Transverse colon (tissue), 4 donors: ENCODE data around the gene CNTNAP2. TPM values are rescaled to one million over a fixed set of nuclear protein-coding genes. Genes with fewer than 3 reads are reported as not detected.

Source experiments
- DNase-seq: peaks from one replicate; pipeline ENCODE4 v3.0.0-alpha.2; 2019
- H3K27ac ChIP-seq, 4 donors: fragments of 200-600 bp; sonication (generic); 2 replicates each; pipeline ENCODE4 v1.5.1; 2016 to 2018; ENCODE audit warnings: inconsistent platforms in 4 of 4
- H3K27me3 ChIP-seq: fragments of 200-600 bp; sonication (generic); 2 replicates; pipeline ENCODE4 v1.5.1; 2017; ENCODE audit warnings: inconsistent platforms
- H3K36me3 ChIP-seq, 4 donors: fragments of 200-600 bp; sonication (generic); 2 replicates each; pipeline ENCODE4 v1.5.1; 2017 to 2019; ENCODE audit warnings: inconsistent platforms in 4 of 4
- H3K4me1 ChIP-seq, 4 donors: fragments of 200-600 bp; sonication (generic); 2 replicates each; pipeline ENCODE4 v1.5.1; 2017 to 2020; ENCODE audit warnings: inconsistent platforms in 4 of 4
- H3K4me3 ChIP-seq, 4 donors: fragments of 200-600 bp; sonication (generic); 1 replicate in 1 of 4; 2 replicates in 3 of 4; pipeline versions ENCODE4 v1.5.1 to v1.6.1; 2017 to 2019; ENCODE audit warnings: inconsistent platforms in 4 of 4
- H3K9me3 ChIP-seq, 2 donors: fragments of 200-600 bp; sonication (generic); 2 replicates each; pipeline ENCODE4 v1.5.1; 2017 to 2019; ENCODE audit warnings: inconsistent platforms in 2 of 2
- CTCF ChIP-seq, 5 experiments: fragments of 200-600 bp in 3 of 5; fragments of 450-650 bp in 2 of 5; sonication (generic) in 3 of 5; IDR thresholded peaks; 1 replicate in 2 of 5; 2 replicates in 3 of 5; pipeline ENCODE4 v1.5.1; 2016 to 2017; ENCODE audit warnings: antibody characterized with exemption in 5 of 5, inconsistent platforms in 3 of 5, mild to moderate bottlenecking in 2 of 5, moderate library complexity in 1 of 5
- EP300 ChIP-seq: sonication (generic); formaldehyde crosslinking; IDR thresholded peaks from one replicate; pipeline ENCODE4 v1.6.1; 2017; ENCODE audit warnings: antibody characterized with exemption, low read depth
- POLR2A ChIP-seq: fragments of 450-650 bp; IDR thresholded peaks from one replicate; pipeline ENCODE4 v1.6.1; 2016; ENCODE audit warnings: antibody characterized with exemption, mild to moderate bottlenecking, moderate library complexity
- POLR2AphosphoS5 ChIP-seq, 3 donors: sonication (generic); formaldehyde crosslinking; IDR thresholded peaks; one replicate each; pipeline ENCODE4 v1.6.1; 2016; ENCODE audit warnings: antibody characterized with exemption in 3 of 3
- WGBS, 2 donors: methylation state at CpG; one replicate each; pipeline ENCODE4 v1.1.5; 2018; ENCODE audit warnings: low coverage in 1 of 2; 5-methylcytosine and 5-hydroxymethylcytosine counted together
- in situ Hi-C, 4 donors: fragments of 200-750 bp; cut with MboI; loops; one replicate each; pipeline versions ENCODE4 v1.15.0 to v1.15.1; 2017; ENCODE audit warnings: low sequenced_read_pairs in 3 of 4, low pct_ligation_motif_present in 1 of 4, low pct_unique_long_range_greater_than_20kb in 1 of 4
- intact Hi-C: fragments of 100-400 bp; cut with DNase I; formaldehyde crosslinking; loops from one replicate; pipeline ENCODE4 v1.15.1; 2023; ENCODE audit warnings: low total_unique reads
- total RNA-seq, 4 donors: library from RNA; depleted of rRNA; stranded (reverse); fragments of >200 nt; gene quantifications; one replicate each; pipeline ENCODE4 v1.1.0, GENCODE V29; 2016

CNTNAP2 gene
- total RNA-seq, 4 donors from 2014 or later, result 0.60 to 2.9 (median 2.4) TPM

DNA sequence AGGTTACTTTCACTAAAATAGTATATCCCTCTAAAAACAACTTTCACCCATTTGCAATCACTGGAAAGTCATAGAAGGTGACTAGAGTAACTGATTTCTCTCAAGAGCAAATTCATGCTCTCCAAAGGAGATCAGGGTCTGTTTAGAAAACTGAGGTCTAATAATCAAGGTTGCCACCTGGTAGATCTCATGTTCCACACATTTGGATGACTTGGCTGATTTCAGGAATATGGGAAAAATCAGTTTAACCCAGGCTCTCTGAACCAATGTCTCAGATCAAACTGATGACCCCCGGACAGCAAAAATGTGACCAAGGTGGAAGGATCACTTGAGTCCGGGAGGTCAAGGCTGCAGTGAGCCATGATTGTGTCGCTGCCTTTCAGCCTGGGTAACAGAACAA lies 1911.6 kb downstream of the CNTNAP2 start:
- no peak for TF ChIP-seq POLR2A
- no peak for TF ChIP-seq EP300
- TF ChIP-seq CTCF (IDR thresholded peaks at IDR 0.05), result no peak
- no peak for TF ChIP-seq POLR2AphosphoS5 (IDR thresholded peaks at IDR 0.05)
- Histone ChIP-seq H3K9me3 (no peaks in the 10 kb centered on the region), H3K36me3 (no peaks in the 10 kb centered on the region), H3K4me3 (no peak overlapping the region), H3K4me1 (no peaks in the 10 kb centered on the region), H3K27me3 (no peaks in the 10 kb centered on the region), H3K27ac (no peak overlapping the region)
- no peak for DNase-seq
- in situ Hi-C loops (no loop called here), intact Hi-C loops (no loop called here)
- 88% methylated on average over 3 of the region's 3 CpGs; no CpG with 5 or more reads in 1 of the 2 donors for WGBS, 2 donors

DNA sequence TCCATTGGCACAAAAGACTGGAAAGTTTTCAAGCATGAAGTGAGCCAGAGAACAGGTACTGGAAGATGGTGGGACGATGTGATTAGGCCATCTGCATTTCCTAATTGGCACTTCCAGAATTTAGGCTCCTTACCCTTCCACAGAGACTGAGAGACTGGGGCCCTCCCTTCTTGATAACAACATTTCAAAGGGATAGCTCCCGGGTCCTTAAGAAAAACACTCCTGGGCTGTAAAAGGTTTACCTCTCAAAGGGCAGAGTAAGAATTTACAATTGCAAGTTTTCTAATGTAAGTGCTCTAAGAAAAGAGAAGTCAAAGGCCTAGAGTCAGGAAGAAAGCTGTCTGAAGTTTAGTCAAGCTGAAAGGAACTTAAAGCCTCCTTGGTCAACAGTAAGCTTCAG lies 1914.4 kb downstream of the CNTNAP2 start:
- TF ChIP-seq EP300 (no peak), POLR2AphosphoS5 (IDR thresholded peaks at IDR 0.05) (no peak), CTCF (IDR thresholded peaks at IDR 0.05) (no peak), POLR2A (no peak)
- no peak for DNase-seq
- 60 to 72% methylated on average over 2 of the region's 2 CpGs for WGBS, 2 donors
- Histone ChIP-seq H3K4me1 (no peaks in the 10 kb centered on the region), H3K4me3 (no peak overlapping the region), H3K27ac (no peak overlapping the region), H3K27me3 (no peaks in the 10 kb centered on the region), H3K9me3 (no peaks in the 10 kb centered on the region), H3K36me3 (no peaks in the 10 kb centered on the region)
- intact Hi-C loops (no loop called here), in situ Hi-C loops (no loop called here)

GRCh38 chr7:148031811-148032210 lies 1915.2 kb downstream of the CNTNAP2 start:
- WGBS, 2 donors, result 75 to 79% methylated on average over 2 to 8 of the region's 8 CpGs
- H3K4me1 ChIP-seq, result no peaks in the 10 kb centered on the region

DNA sequence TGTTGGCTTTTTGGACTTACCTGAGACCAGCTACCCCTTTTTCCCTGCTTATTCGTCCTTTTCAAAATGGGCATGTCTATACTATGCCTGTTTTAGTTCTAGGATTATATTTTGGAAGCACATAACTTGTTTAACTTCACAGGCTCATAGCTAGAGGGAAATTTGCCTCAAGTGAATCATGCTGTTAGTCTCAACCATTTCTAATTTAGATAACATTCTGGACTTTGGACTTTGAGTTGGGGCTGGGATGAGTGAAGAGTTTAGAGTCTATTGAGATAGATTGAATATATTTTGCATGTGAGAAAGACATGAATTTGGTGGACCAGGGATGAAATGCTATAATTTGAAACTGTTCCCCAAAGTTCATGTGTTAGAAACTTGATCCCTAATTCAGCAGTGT lies 1919.3 kb downstream of the CNTNAP2 start:
- Histone ChIP-seq H3K9me3 (no peaks in the 10 kb centered on the region), H3K36me3 (no peaks in the 10 kb centered on the region), H3K27me3 (no peaks in the 10 kb centered on the region), H3K4me3 (no peak overlapping the region), H3K4me1 (no peaks in the 10 kb centered on the region), H3K27ac (no peak overlapping the region)
- in situ Hi-C loops (no loop called here), intact Hi-C loops (no loop called here)
- 52 to 63% methylated on average over 1 of the region's 1 CpG for WGBS, 2 donors
- DNase-seq, result no peak
- TF ChIP-seq CTCF (IDR thresholded peaks at IDR 0.05) (no peak), EP300 (no peak), POLR2A (no peak), POLR2AphosphoS5 (IDR thresholded peaks at IDR 0.05) (no peak)

More at GRCh38 chr7:148031811-148032210, 1915.2 kb downstream of the CNTNAP2 start:
- H3K27ac ChIP-seq, result no peak overlapping the region
- H3K27me3 ChIP-seq, result no peaks in the 10 kb centered on the region
- no peak for DNase-seq
- intact Hi-C loops, result no loop called here
- no peaks in the 10 kb centered on the region for H3K36me3 ChIP-seq
- in situ Hi-C loops, result no loop called here
- no peaks in the 10 kb centered on the region for H3K9me3 ChIP-seq
- H3K4me3 ChIP-seq, result no peak overlapping the region
- TF ChIP-seq POLR2A, result no peak
- TF ChIP-seq POLR2AphosphoS5 (IDR thresholded peaks at IDR 0.05), result no peak
- no peak for TF ChIP-seq CTCF (IDR thresholded peaks at IDR 0.05)
- no peak for TF ChIP-seq EP300
